Esophagus muscularis mucosa (tissue), 4 donors: ENCODE results near the gene GALM. TPM values are rescaled to one million over a fixed set of nuclear protein-coding genes. Genes with fewer than 3 reads are reported as not detected.

Source experiments
- DNase-seq: peaks from one replicate; pipeline ENCODE4 v3.0.0-alpha.2; 2017; ENCODE audit errors: extremely low spot score
- H3K27ac ChIP-seq, 4 donors: fragments of 200-600 bp; sonication (generic); replicated peaks in 1 of 4; 1 replicate in 3 of 4; 2 replicates in 1 of 4; pipeline ENCODE4 v1.5.1; 2016 to 2019; ENCODE audit warnings: mild to moderate bottlenecking in 1 of 4
- H3K27me3 ChIP-seq, 4 donors: fragments of 200-600 bp; sonication (generic); one replicate each; pipeline versions ENCODE4 v1.5.1 to v1.6.0; 2016 to 2019
- H3K36me3 ChIP-seq, 4 donors: fragments of 200-600 bp; sonication (generic); one replicate each; pipeline ENCODE4 v1.5.1; 2016 to 2019
- H3K4me1 ChIP-seq, 4 donors: fragments of 200-600 bp; sonication (generic); one replicate each; pipeline ENCODE4 v1.5.1; 2016 to 2019
- H3K4me3 ChIP-seq, 4 donors: fragments of 200-600 bp; sonication (generic); 1 replicate in 2 of 4; 2 replicates in 2 of 4; pipeline ENCODE4 v1.5.1; 2016 to 2019; ENCODE audit warnings: mild to moderate bottlenecking in 4 of 4, moderate library complexity in 1 of 4
- H3K9me3 ChIP-seq, 4 donors: fragments of 200-600 bp; sonication (generic); 1 replicate in 3 of 4; 2 replicates in 1 of 4; pipeline ENCODE4 v1.5.1; 2016 to 2019
- CTCF ChIP-seq, 3 experiments: fragments of 200-600 bp in 2 of 3; fragments of 450-650 bp in 1 of 3; sonication (generic) in 2 of 3; IDR thresholded peaks; one replicate each; pipeline ENCODE4 v1.5.1; 2017 to 2019; ENCODE audit warnings: antibody characterized with exemption in 3 of 3, mild to moderate bottlenecking in 2 of 3, moderate library complexity in 1 of 3
- EP300 ChIP-seq: sonication (generic); formaldehyde crosslinking; IDR thresholded peaks from one replicate; pipeline ENCODE4 v1.6.1; 2017; ENCODE audit warnings: antibody characterized with exemption
- POLR2A ChIP-seq: fragments of 450-650 bp; IDR thresholded peaks from one replicate; pipeline ENCODE4 v1.6.1; 2017; ENCODE audit warnings: antibody characterized with exemption, moderate library complexity, mild to moderate bottlenecking, low read depth
- POLR2AphosphoS5 ChIP-seq, 2 donors: sonication (generic); formaldehyde crosslinking; IDR thresholded peaks; one replicate each; pipeline ENCODE4 v1.6.1; 2017; ENCODE audit warnings: antibody characterized with exemption in 2 of 2
- WGBS: methylation state at CpG from one replicate; pipeline ENCODE4 v1.1.5; 2018; 5-methylcytosine and 5-hydroxymethylcytosine counted together
- intact Hi-C: fragments of 100-400 bp; cut with DNase I; formaldehyde crosslinking; loops from one replicate; pipeline ENCODE4 v1.15.1; 2023
- total RNA-seq, 4 donors: library from RNA; depleted of rRNA; stranded (reverse); fragments of >200 nt; gene quantifications; one replicate each; pipeline versions ENCODE4 v1.1.0 to v1.2.1, GENCODE V29; 2016

The GALM gene
- total RNA-seq, 4 donors from 2014 or later, result 8.3 to 14.6 (median 11.6) TPM

GRCh38 chr2:38653380-38653714 lies 12.6 kb upstream of the GALM start:
- WGBS, result 88% methylated on average over 2 of the region's 2 CpGs
- no peaks in the 10 kb centered on the region for H3K9me3 ChIP-seq
- H3K27me3 ChIP-seq, result no peaks in the 10 kb centered on the region
- H3K4me3 ChIP-seq, result no peak overlapping the region
- intact Hi-C loops, result no loop called here
- TF ChIP-seq EP300, result no peak
- TF ChIP-seq CTCF (IDR thresholded peaks at IDR 0.05), result no peak
- DNase-seq, result no peak
- H3K36me3 ChIP-seq, result no peaks in the 10 kb centered on the region
- no peaks in the 10 kb centered on the region for H3K4me1 ChIP-seq
- no peak overlapping the region for H3K27ac ChIP-seq

- intact Hi-C loops, result no loop called here
- no peak for TF ChIP-seq POLR2A
- TF ChIP-seq EP300, result no peak
- TF ChIP-seq POLR2AphosphoS5 (IDR thresholded peaks at IDR 0.05), result no peak
- no peak for TF ChIP-seq CTCF (IDR thresholded peaks at IDR 0.05)
- no peak overlapping the region for H3K27ac ChIP-seq
- WGBS, result 92% methylated on average over 8 of the region's 10 CpGs
- no peaks in the 10 kb centered on the region for H3K4me1 ChIP-seq
- no peak for DNase-seq
- H3K9me3 ChIP-seq, result no peaks in the 10 kb centered on the region
- H3K27me3 ChIP-seq, result no peaks in the 10 kb centered on the region
- H3K4me3 ChIP-seq, result no peak overlapping the region
- no peaks in the 10 kb centered on the region for H3K36me3 ChIP-seq
These were observed 12.0 kb upstream of the GALM start for GRCh38 chr2:38653715-38654527.

- H3K27me3 ChIP-seq, result no peaks in the 10 kb centered on the region
- intact Hi-C loops, result no loop called here
- H3K36me3 ChIP-seq, result no peaks in the 10 kb centered on the region
- 70% methylated on average over 13 of the region's 13 CpGs for WGBS
- no peak overlapping the region for H3K4me3 ChIP-seq
- H3K9me3 ChIP-seq, result no peaks in the 10 kb centered on the region
- no peak for TF ChIP-seq POLR2AphosphoS5 (IDR thresholded peaks at IDR 0.05)
- TF ChIP-seq POLR2A, result no peak
- TF ChIP-seq CTCF (IDR thresholded peaks at IDR 0.05), result no peak
- TF ChIP-seq EP300, result no peak
- DNase-seq, result no peak
- no peak overlapping the region for H3K27ac ChIP-seq
- no peaks in the 10 kb centered on the region for H3K4me1 ChIP-seq
These were observed 11.2 kb upstream of the GALM start for GRCh38 chr2:38654528-38655381.

GRCh38 chr2:38655441-38655840 lies 10.5 kb upstream of the GALM start:
- no peak for DNase-seq
- intact Hi-C loops, result no loop called here
- 91% methylated on average over 1 of the region's 1 CpG for WGBS
- Histone ChIP-seq H3K27me3 (no peaks in the 10 kb centered on the region), H3K36me3 (no peaks in the 10 kb centered on the region), H3K4me1 (no peaks in the 10 kb centered on the region), H3K4me3 (no peak overlapping the region), H3K27ac (no peak overlapping the region), H3K9me3 (no peaks in the 10 kb centered on the region)
- TF ChIP-seq POLR2A (no peak), POLR2AphosphoS5 (IDR thresholded peaks at IDR 0.05) (no peak), EP300 (no peak), CTCF (IDR thresholded peaks at IDR 0.05) (no peak)
